HL-60 (cell line): ENCODE results near the gene PCCB.
A peak's percentile ranks its signal among the peaks of the same experiment; 100 is the strongest.

Experiments used
- DNase-seq, 2 experiments: peaks; one replicate each; pipeline ENCODE4 v3.0.0-alpha.2; 2010 to 2020; ENCODE audit warnings: low read depth in 1 of 2, low spot score in 1 of 2
- H3K27ac ChIP-seq: fragments of 250-450 bp; sonication (Bioruptor Pico); replicated peaks from 2 replicates; pipeline ENCODE4 v1.5.1; 2020; ENCODE audit warnings: mild to moderate bottlenecking, moderate library complexity
- H3K27me3 ChIP-seq: fragments of 250-450 bp; sonication (Bioruptor Pico); 2 replicates; pipeline ENCODE4 v1.5.1; 2021; ENCODE audit warnings: mild to moderate bottlenecking, moderate library complexity; ENCODE audit not compliant: insufficient read depth, poor library complexity, severe bottlenecking
- H3K4me3 ChIP-seq: replicated peaks from 2 replicates; pipeline ENCODE4 v1.5.1; 2011; ENCODE audit warnings: mild to moderate bottlenecking, control low read depth, low read length; ENCODE audit not compliant: insufficient read depth
- CTCF ChIP-seq: IDR thresholded peaks from one replicate; pipeline ENCODE4 v1.5.1; 2011; ENCODE audit warnings: low read length, control low read depth, inconsistent platforms; ENCODE audit not compliant: insufficient read depth
- GABPA ChIP-seq: IDR thresholded peaks from 2 replicates; pipeline ENCODE4 v1.6.1; 2012; ENCODE audit warnings: low read depth
- POLR2AphosphoS5 ChIP-seq: IDR thresholded peaks from 2 replicates; pipeline ENCODE4 v1.6.1; 2012; ENCODE audit warnings: low read depth
- SPI1 ChIP-seq: IDR thresholded peaks from 2 replicates; pipeline ENCODE4 v1.6.1; 2012; ENCODE audit warnings: low read depth, mild to moderate bottlenecking, borderline replicate concordance
- TF ChIP-seq, protein P1 (sequence below): IDR thresholded peaks from 2 replicates; pipeline ENCODE4 v1.6.1; 2012; ENCODE audit warnings: low read depth; ENCODE audit not compliant: insufficient replicate concordance

The PCCB gene

GRCh38 chr3:136311261-136311660 is 61.1 kb downstream of the PCCB start:
- no peak for DNase-seq
- H3K4me3 ChIP-seq: no peak overlapping the region
- no peak overlapping the region for H3K27ac ChIP-seq
- H3K27me3 ChIP-seq: no peaks in the 10 kb centered on the region
- no peak for TF ChIP-seq CTCF

DNA sequence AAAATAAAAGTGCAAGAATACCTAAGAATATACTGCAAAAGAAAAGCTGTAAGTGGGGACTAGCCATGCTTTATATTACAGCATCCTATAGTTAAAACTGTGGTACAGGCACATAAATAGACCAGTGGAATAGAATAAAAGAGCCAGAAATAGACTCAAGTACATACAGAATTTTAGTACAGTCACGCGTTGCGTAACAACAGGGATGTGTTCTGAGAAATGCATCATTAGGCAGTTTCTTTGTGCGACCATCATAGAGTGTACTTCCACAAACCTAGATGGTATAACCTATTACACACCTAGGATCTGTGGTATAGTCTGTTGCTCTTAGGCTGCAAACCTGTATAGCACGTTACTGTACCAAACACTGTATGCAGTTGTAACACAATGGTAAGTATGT is 61.8 kb downstream of the PCCB start:
- Histone ChIP-seq H3K27ac (no peak overlapping the region), H3K27me3 (no peaks in the 10 kb centered on the region), H3K4me3 (no peak overlapping the region)
- no peak for TF ChIP-seq SPI1
- TF ChIP-seq CTCF: no peak
- TF ChIP-seq, protein P1, sequence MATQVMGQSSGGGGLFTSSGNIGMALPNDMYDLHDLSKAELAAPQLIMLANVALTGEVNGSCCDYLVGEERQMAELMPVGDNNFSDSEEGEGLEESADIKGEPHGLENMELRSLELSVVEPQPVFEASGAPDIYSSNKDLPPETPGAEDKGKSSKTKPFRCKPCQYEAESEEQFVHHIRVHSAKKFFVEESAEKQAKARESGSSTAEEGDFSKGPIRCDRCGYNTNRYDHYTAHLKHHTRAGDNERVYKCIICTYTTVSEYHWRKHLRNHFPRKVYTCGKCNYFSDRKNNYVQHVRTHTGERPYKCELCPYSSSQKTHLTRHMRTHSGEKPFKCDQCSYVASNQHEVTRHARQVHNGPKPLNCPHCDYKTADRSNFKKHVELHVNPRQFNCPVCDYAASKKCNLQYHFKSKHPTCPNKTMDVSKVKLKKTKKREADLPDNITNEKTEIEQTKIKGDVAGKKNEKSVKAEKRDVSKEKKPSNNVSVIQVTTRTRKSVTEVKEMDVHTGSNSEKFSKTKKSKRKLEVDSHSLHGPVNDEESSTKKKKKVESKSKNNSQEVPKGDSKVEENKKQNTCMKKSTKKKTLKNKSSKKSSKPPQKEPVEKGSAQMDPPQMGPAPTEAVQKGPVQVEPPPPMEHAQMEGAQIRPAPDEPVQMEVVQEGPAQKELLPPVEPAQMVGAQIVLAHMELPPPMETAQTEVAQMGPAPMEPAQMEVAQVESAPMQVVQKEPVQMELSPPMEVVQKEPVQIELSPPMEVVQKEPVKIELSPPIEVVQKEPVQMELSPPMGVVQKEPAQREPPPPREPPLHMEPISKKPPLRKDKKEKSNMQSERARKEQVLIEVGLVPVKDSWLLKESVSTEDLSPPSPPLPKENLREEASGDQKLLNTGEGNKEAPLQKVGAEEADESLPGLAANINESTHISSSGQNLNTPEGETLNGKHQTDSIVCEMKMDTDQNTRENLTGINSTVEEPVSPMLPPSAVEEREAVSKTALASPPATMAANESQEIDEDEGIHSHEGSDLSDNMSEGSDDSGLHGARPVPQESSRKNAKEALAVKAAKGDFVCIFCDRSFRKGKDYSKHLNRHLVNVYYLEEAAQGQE: no peak
- TF ChIP-seq GABPA: no peak
- TF ChIP-seq POLR2AphosphoS5: no peak
- DNase-seq: peak in 1 of 2 experiments; percentile 4

GRCh38 chr3:136326316-136326715 is 76.2 kb downstream of the PCCB start:
- TF ChIP-seq GABPA: no peak
- TF ChIP-seq CTCF: no peak
- TF ChIP-seq SPI1: no peak
- TF ChIP-seq POLR2AphosphoS5: no peak
- TF ChIP-seq, protein P1: no peak
- Histone ChIP-seq H3K27me3 (no peaks in the 10 kb centered on the region), H3K27ac (no peak overlapping the region), H3K4me3 (no peak overlapping the region)
- no peak for DNase-seq

DNA sequence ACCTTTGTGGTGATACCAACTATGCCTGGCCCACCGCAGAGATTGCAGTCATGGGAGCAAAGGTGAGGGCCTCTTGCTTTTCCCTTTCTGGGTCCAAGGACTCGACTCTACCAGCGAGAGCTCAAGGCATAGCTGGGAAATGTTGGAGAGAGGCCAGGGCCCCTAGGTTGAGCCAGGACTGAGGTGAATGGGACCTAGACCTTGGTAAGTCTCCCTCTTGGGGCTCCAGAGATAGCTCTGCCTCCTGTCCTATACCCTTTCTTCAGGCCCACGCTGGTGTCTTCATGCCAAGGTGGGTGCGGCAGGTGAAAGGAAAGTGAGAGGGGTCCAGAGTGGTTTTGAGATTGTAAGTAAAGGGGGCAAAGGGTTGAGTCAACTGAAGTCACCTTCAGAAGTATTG is 77.5 kb downstream of the PCCB start:
- TF ChIP-seq CTCF (no peak), SPI1 (no peak), GABPA (no peak), POLR2AphosphoS5 (no peak)
- TF ChIP-seq, protein P1: no peak
- H3K27ac ChIP-seq: no peak overlapping the region
- H3K4me3 ChIP-seq: no peak overlapping the region
- H3K27me3 ChIP-seq: no peaks in the 10 kb centered on the region
- DNase-seq: no peak
